ENCODE measurements around the gene FOSL2.

The FOSL2 gene

DNA sequence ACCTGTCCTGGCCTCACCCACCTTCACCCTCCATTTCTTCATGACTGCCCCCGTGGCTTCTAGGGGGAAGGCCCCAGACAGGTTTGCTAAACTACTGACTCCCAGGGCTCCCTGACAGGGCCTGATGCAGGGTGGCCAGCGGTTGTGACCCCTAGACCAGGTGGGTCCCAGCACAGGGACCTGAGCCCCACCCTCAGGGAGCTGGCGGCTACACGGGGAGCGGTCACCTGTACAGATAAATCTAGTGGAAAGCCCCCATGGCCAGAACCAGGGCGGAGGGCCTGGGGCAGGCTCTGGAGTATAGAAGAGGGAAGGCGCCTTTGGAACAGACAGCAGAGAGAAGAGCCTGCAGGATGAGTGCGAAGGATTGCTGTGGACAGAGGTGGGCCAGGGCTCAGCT, 60.7 kb downstream of the FOSL2 start:
- DNase-seq = no peak

DNA sequence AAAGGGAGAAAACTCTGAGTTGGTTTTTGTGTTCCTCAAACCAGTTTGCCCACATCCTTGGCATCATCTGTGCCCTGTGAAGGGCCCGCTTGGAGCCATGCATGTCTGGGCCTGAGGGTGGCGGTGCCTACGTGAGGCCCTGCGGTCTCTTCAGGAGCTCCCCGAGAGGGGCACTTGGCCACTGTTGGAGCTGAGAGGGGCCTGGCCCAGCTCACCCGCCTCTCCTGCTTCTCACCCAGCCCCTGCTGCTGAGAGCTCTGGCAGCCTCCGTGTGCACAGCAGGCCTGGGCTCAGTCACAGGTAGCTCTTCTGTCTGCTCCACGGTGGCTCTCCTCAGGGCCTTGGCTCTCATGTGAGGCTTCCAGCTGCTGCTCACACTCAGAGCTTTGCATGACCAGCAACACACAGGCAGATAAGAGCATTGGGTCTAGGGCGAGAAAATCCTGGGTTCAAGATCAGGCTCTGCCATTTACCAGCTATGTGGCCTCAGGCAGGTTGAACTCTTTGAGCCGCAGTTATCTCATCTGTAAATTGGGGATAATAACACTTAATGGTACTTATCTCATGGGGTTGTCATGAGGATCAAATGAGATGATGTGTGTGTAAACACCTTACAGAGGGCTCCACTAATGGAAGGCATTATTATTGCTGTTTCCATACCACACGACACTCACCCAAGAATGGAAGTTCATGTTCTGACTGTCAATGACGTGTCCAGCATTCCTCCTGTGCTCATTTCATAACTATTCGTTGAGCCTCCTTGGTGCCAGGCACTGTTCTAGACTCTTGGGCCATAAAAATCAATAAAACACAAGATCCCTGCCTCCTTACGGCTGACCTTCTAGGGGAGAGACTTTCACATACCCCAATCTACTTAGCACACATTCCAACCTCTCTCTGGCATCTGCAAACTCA, 61.6 kb downstream of the FOSL2 start:
- no peak for DNase-seq

DNA sequence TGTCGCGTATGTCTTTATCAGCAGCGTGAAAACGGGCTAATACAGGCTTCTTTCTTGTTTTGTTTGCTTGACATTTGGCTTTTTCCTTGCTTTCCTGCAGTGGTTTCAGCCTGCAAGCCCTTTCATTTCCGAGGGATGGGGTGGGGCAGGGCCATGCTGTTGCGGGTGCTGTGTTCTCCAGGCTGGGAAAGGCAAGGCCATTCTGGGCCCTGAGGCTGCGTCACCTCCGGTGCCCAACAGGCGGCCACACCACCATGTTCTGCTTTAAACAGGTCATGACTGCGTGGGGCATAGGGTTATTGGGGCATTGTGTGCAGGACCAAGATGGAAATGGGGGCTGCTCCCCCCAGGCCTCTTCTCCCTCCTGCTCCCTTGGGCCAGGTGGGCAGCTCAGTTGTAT, 64.6 kb downstream of the FOSL2 start:
- DNase-seq = no peak

DNA sequence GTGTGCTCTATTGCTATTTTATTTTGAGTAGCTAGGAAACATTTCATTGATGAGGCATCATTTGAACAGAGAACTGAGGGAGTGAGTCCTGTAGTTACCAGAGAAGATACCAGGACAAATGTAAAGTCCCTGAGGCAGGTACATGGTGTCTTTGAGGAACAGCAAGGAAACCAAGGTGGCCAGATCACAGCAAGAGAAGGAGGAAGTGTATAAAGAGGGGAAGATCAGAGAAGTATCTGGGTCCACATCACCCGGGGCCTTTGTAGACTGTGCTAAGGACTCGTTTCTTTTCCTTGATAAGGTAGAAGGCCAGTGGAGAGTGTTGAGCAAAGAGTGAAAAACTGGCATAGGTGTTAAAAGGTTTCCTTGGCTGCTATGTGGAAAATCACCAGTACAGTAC, 68.4 kb downstream of the FOSL2 start:
- no peak for DNase-seq

DNA sequence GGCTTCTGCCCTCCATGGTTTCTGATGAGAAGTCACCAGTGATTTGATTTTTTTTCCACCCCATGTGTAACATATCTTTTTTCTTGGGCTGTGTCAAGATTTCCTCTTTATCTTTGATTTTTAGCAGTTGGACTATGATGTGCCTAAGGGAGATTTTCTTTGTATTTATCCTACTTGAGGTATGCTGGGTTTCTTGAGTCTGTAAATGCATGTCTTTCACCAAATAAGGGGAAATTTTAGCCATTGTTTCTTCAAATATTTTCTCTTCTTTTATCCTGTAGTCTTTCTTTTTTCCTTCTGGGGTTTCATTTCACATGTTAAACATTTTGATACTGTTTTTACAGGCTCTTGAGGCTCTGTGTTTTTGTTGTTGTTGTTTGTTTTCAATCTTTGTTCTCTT, 69.5 kb downstream of the FOSL2 start:
- no peak for DNase-seq

DNA sequence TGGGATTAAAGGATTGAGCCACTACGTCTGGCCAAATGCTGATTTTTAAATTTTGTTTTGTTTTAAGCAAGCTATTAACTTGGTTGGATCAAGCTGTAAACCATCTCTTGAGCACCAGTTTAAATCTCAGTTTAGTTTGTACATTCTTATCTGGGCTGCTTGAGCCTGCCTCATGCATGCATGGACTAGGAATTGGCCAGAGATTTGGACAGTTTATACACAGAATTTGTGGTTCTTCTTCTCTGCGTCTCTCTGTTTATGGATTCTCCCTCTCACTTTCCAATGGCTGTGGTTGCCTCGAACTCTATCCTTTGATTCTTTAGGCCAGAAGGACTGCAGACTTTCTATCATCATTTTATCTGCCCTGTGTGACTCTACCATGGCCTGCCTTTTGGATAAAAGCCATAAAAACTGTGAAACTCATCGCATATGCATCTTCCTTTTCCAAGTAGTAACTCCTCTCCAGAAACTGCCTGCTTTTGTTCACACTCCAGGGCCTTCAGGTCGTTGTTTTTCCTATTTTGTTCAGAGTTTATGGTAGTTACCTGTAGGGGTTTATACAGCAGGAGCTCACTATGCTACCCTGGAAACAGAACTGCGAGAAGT, 70.7 kb downstream of the FOSL2 start:
- DNase-seq = no peak

DNA sequence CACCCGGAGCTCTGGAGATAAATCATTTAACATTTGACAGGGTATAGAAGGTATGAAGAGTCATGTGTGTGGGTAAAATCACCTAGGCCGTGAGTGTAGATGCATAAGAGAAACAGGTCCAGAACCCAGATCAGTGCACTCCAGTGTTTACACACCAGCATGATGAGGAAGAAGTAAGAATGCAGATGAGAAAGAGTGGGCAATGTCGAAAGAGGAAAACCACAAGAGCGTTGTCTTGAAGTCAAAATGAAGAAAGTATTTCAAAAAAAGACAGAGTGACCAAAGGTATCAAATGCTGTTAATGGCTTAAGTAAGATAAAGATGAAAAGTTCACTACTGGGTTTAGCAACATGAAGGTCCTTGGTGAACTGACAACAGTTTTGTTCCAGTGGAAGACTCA, 71.2 kb downstream of the FOSL2 start:
- no peak for DNase-seq

DNA sequence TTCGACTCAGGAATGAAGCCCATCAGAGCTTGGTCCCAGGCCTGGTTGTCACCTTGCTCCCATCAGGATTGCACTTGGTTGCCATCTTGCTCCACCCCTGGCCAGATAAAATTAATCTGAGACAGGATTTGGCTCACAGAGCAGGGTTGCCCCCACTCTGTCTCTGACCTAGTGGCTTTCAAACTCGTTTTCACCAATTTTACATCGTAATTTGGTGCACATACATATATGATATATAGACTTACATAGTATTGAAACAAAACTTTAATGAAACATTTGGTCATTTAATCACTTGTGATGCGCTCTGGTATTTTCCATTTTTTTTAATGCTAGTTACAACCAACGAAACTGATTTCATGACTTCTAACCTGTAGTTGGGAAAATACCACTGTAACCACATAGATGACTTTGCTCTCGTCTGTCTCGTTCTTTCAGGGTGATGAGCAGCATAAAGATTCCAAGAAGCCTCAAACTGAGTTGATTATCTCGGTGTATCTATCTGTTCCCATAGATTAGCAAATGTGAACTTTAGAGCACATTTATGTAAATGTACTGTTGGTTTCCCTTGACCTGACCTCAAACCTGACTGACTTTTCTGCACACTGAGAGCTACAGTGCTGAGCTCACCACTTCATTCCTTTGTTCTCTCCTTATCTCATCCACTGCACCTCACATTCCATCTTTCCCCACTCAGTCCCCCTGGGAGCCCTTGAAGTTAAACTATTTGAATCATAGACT, 72.7 kb downstream of the FOSL2 start:
- no peak for DNase-seq
